Measurements from ENCODE around the gene SFXN5.

SFXN5 gene

DNA sequence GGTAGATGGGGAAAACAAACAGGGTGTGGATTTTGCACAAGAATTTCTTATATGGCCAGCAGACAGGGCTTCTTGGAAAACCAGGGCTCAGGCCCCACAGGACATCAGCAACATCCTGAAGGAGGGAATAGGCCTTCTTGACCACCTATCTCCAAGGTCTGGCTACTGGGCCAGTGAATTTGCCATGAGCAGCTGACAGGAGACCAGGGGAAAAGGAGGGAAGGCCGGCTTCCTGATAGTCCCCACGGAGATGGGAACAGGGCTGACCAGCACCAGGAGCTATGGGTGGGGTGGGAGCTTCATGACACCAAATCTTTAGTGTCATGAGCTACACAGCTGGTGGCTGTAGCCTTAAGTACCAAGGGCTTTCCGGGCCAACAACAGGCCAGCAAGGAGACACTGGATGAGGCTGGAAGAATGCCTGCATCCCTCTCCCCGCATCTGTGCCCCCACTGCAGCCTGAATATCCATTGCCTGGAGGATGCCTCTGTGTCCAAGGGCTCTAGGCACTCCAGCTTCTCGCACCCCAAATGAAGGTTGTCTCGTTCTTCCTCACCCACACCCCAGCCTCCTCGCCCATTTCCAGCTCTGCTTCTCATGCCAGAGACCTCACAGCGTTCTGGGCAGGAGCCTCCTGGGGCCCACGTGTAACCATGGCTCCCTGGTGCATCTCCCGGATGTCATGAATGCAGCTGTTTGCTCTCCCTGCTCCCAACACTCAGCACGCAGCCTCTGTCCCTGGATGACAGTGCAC is 79.4 kb downstream of the SFXN5 start:
- Histone ChIP-seq H3K4me3 (replicated peaks; ENCODE audit: low read depth, low read length) (no peak overlapping the region), H3K27me3 (replicated peaks; ENCODE audit: control insufficient read depth, insufficient read depth, low read length) (no peaks in the 10 kb centered on the region), H3K36me3 (ENCODE audit: control insufficient read depth, insufficient read depth, low read length) (no peaks in the 10 kb centered on the region)
- no peak for DNase-seq (ENCODE audit: extremely low read depth, insufficient read length)
- no peak for TF ChIP-seq CTCF (IDR thresholded peaks at IDR 0.05; ENCODE audit: insufficient read depth, low read length, poor library complexity, severe bottlenecking)

DNA sequence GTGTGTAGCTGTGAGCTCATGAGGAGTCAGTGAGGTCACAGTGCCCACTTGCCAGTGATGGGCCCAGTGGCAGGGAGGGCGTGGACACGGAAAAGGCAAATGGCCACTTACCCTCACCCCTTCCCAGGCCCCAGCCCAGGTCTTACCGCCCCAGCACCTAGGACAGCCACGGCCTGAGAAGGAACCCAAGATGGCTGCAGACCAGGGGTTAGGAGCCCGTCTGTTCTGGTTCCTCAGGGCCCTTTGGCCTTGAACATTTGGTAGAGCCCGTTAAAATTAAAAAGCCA is 80.1 kb downstream of the SFXN5 start:
- Histone ChIP-seq H3K27me3 (replicated peaks; ENCODE audit: control insufficient read depth, insufficient read depth, low read length) (no peaks in the 10 kb centered on the region), H3K36me3 (ENCODE audit: control insufficient read depth, insufficient read depth, low read length) (no peaks in the 10 kb centered on the region), H3K4me3 (replicated peaks; ENCODE audit: low read depth, low read length) (no peak overlapping the region)
- no peak for TF ChIP-seq CTCF (IDR thresholded peaks at IDR 0.05; ENCODE audit: insufficient read depth, low read length, poor library complexity, severe bottlenecking)
- DNase-seq (ENCODE audit: extremely low read depth, insufficient read length): no peak

GRCh38 chr2:72990695-72991438 is 80.6 kb downstream of the SFXN5 start:
- H3K4me3 ChIP-seq (replicated peaks; ENCODE audit: low read depth, low read length): no peak overlapping the region
- TF ChIP-seq CTCF (IDR thresholded peaks at IDR 0.05; ENCODE audit: insufficient read depth, low read length, poor library complexity, severe bottlenecking): no peak
- no peaks in the 10 kb centered on the region for H3K27me3 ChIP-seq (replicated peaks; ENCODE audit: control insufficient read depth, insufficient read depth, low read length)
- DNase-seq (ENCODE audit: extremely low read depth, insufficient read length): no peak
- H3K36me3 ChIP-seq (ENCODE audit: control insufficient read depth, insufficient read depth, low read length): no peaks in the 10 kb centered on the region

GRCh38 chr2:72989770-72990556 is 81.5 kb downstream of the SFXN5 start:
- DNase-seq (ENCODE audit: extremely low read depth, insufficient read length): no peak
- Histone ChIP-seq H3K27me3 (replicated peaks; ENCODE audit: control insufficient read depth, insufficient read depth, low read length) (no peaks in the 10 kb centered on the region), H3K36me3 (ENCODE audit: control insufficient read depth, insufficient read depth, low read length) (no peaks in the 10 kb centered on the region), H3K4me3 (replicated peaks; ENCODE audit: low read depth, low read length) (no peak overlapping the region)
- no peak for TF ChIP-seq CTCF (IDR thresholded peaks at IDR 0.05; ENCODE audit: insufficient read depth, low read length, poor library complexity, severe bottlenecking)

DNA sequence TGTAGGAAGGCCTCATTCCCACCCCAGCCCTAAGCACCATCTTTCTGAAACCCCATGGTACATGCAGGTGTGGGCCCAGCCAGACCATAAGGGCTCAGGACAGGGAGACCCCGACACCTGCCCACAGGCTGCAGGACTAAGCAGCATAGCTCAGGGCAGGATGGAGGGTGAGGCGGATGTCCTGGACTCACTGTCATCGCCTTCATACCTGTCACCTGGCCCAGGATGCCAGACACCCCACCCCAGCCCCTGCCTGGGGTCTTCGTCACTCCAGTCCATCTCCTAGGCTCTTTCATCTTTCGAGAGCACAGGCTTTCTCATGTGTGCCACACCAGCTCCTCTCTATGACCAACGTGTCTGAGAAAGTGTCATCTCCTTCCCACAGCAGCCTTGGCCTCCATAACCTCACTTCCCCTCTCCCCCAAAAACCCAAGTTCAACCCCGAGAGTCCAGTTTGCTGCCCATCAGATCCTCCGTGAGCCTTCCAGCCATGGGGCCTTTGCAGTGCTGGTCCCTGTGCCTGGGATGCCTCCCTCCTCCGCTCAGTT is 82.7 kb downstream of the SFXN5 start:
- no peak for TF ChIP-seq CTCF (IDR thresholded peaks at IDR 0.05; ENCODE audit: insufficient read depth, low read length, poor library complexity, severe bottlenecking)
- Histone ChIP-seq H3K4me3 (replicated peaks; ENCODE audit: low read depth, low read length) (no peak overlapping the region), H3K27me3 (replicated peaks; ENCODE audit: control insufficient read depth, insufficient read depth, low read length) (no peaks in the 10 kb centered on the region), H3K36me3 (ENCODE audit: control insufficient read depth, insufficient read depth, low read length) (no peaks in the 10 kb centered on the region)
- DNase-seq (ENCODE audit: extremely low read depth, insufficient read length): no peak

All from GM06990 (cell line).